Adrenal gland (tissue), 12 donors: Measurements from ENCODE around the gene REPS1. TPM values are rescaled to one million over a fixed set of nuclear protein-coding genes. Genes with fewer than 3 reads are reported as not detected.

Experiments
- DNase-seq, 7 donors: peaks; one replicate each; pipeline ENCODE4 v3.0.0-alpha.2; 2019 to 2020
- H3K27ac ChIP-seq, 5 donors: fragments of 200-600 bp; sonication (generic) in 4 of 5; 1 replicate in 3 of 5; 2 replicates in 2 of 5; pipeline versions ENCODE4 v1.5.1 to v1.8.0; 2016 to 2020; ENCODE audit warnings: mild to moderate bottlenecking in 1 of 5
- H3K27me3 ChIP-seq: fragments of 200-600 bp; 2 replicates; pipeline ENCODE4 v1.8.0; 2021
- H3K36me3 ChIP-seq, 2 donors: fragments of 200-600 bp; replicated peaks in 1 of 2; 1 replicate in 1 of 2; 2 replicates in 1 of 2; pipeline versions ENCODE4 v1.5.1 to v1.8.0; 2018 to 2022
- H3K4me1 ChIP-seq, 2 donors: fragments of 200-600 bp; replicated peaks in 1 of 2; 1 replicate in 1 of 2; 2 replicates in 1 of 2; pipeline versions ENCODE4 v1.5.1 to v1.8.0; 2018 to 2021
- H3K4me3 ChIP-seq, 4 donors: fragments of 200-600 bp; sonication (generic) in 3 of 4; one replicate each; pipeline ENCODE4 v1.5.1; 2016 to 2018
- H3K9me3 ChIP-seq, 3 donors: fragments of 200-600 bp; sonication (generic) in 1 of 3; replicated peaks in 1 of 3; 1 replicate in 2 of 3; 2 replicates in 1 of 3; pipeline versions ENCODE4 v1.5.1 to v1.8.0; 2016 to 2021
- CTCF ChIP-seq, 6 experiments: fragments of 450-650 bp in 4 of 6; fragments of 200-600 bp in 2 of 6; sonication (generic) in 1 of 6; IDR thresholded peaks; 1 replicate in 5 of 6; 2 replicates in 1 of 6; pipeline versions ENCODE4 v1.5.1 to v1.8.0; 2016 to 2021; ENCODE audit warnings: antibody characterized with exemption in 6 of 6, mild to moderate bottlenecking in 2 of 6, moderate library complexity in 1 of 6
- POLR2A ChIP-seq, 2 donors: fragments of 450-650 bp; IDR thresholded peaks; one replicate each; pipeline ENCODE4 v1.6.1; 2017; ENCODE audit warnings: antibody characterized with exemption in 2 of 2, mild to moderate bottlenecking in 2 of 2, moderate library complexity in 1 of 2
- WGBS, 4 donors: extraction: QIAGEN DNeasy Blood & Tissue Kit in 2 of 4; methylation state at CpG; one replicate each; pipeline versions ENCODE4 v1.1.5 to v1.1.7; 2013 to 2017; 5-methylcytosine and 5-hydroxymethylcytosine counted together
- intact Hi-C, 2 donors: fragments of 100-400 bp; cut with DNase I; formaldehyde crosslinking; loops; one replicate each; pipeline versions ENCODE4 v1.14.1 to v1.15.0; 2022 to 2023
- polyA plus RNA-seq, 3 donors: library from polyadenylated mRNA; stranded (reverse); fragments of 200-250 nt in 2 of 3; fragments of 350-450 nt in 1 of 3; fragmentation: Illumina TruSeq in 1 of 3; extraction: RNeasy Lipid Tissue Mini Kit (QIAGEN cat#74804) in 1 of 3; gene quantifications; one replicate each; pipeline ENCODE4 v1.2.3, GENCODE V29; 2013 to 2014
- total RNA-seq, 9 donors: library from RNA; depleted of rRNA in 4 of 9; stranded (reverse); fragments of >200 nt in 4 of 9; fragments of 120-200 nt in 1 of 9; fragmentation: NEBNext Ultra II Directional in 1 of 9; extraction: Animal tissue kit (Norgen Biotek cat#: 25700) in 1 of 9; gene quantifications; one replicate each; pipeline versions ENCODE4 v1.1.0 to v1.2.4, GENCODE V29; 2013 to 2023
- donor health status: healthy with polysubstance abuse.
- donor health status: Bipolar disorder and iron deficiency.
- donor health status: DM: yes; HTN: yes; CAD: no.
- donor health status: DM: no; HTN: no; CAD: no.
- donor health status: DM: no; HTN: no; CAD: no.
- donor health status: DM: yes; HTN: yes; CAD: no.

REPS1 gene
- total and polyA plus RNA-seq, 12 donors, result 19.1 to 36.8 (median 26.4) TPM

GRCh38 chr6:138857775-138858174 lies 130.3 kb downstream of the REPS1 start:
- DNase-seq, result no peak
- Histone ChIP-seq H3K9me3 (no peaks in the 10 kb centered on the region), H3K27me3 (no peaks in the 10 kb centered on the region), H3K36me3 (no peaks in the 10 kb centered on the region), H3K4me1 (no peaks in the 10 kb centered on the region), H3K4me3 (no peak overlapping the region), H3K27ac (no peak overlapping the region)
- 60 to 73% (median 71%) methylated on average over 10 of the region's 10 CpGs for WGBS, 4 donors
- intact Hi-C loops, result no loop called here
- no peak for TF ChIP-seq CTCF (IDR thresholded peaks at IDR 0.05)
- TF ChIP-seq POLR2A (IDR thresholded peaks at IDR 0.05), result no peak

- intact Hi-C loops, result no loop called here
- Histone ChIP-seq H3K4me1 (no peaks in the 10 kb centered on the region), H3K4me3 (no peak overlapping the region), H3K27ac (no peak overlapping the region), H3K9me3 (no peaks in the 10 kb centered on the region), H3K27me3 (no peaks in the 10 kb centered on the region), H3K36me3 (no peaks in the 10 kb centered on the region)
- 73 to 85% (median 81%) methylated on average over 6 of the region's 6 CpGs for WGBS, 4 donors
- TF ChIP-seq POLR2A (IDR thresholded peaks at IDR 0.05), result no peak
- no peak for TF ChIP-seq CTCF (IDR thresholded peaks at IDR 0.05)
- DNase-seq, result no peak
Observed at GRCh38 chr6:138856654-138857053, 131.4 kb downstream of the REPS1 start.

Other genes with a start within 250 kb of the REPS1 start
- 10 to 100 TPM; 24.1 to 70.0 (median 45.8) TPM for gene CCDC28A, start 214.5 kb downstream of the REPS1 start, total RNA-seq
- 10 to 100 TPM; 34.0 to 42.4 (median 36.0) TPM for gene CCDC28A, start 214.5 kb downstream of the REPS1 start, polyA plus RNA-seq
- under 1 TPM in 5 of 9 donors, not detected in 4; 0.06 to 0.39 (median 0.19) TPM for gene ECT2L, start 192.2 kb downstream of the REPS1 start, total RNA-seq
- 1 to 10 TPM in 1 of 3 donors, under 1 TPM in 2; 0.07 to 1.3 (median 0.20) TPM for gene ECT2L, start 192.2 kb downstream of the REPS1 start, polyA plus RNA-seq
- gene ABRACL, start 40.5 kb upstream of the REPS1 start, total RNA-seq, result 10 to 100 TPM in 1 of 9 donors, 1 to 10 TPM in 8; 4.8 to 11.1 (median 8.0) TPM
- 10 to 100 TPM; 10.7 to 14.7 (median 11.6) TPM for gene ABRACL, start 40.5 kb upstream of the REPS1 start, polyA plus RNA-seq
- 10 to 100 TPM in 8 of 9 donors, 1 to 10 TPM in 1; 7.8 to 30.0 (median 24.2) TPM for gene HECA, start 146.8 kb upstream of the REPS1 start, total RNA-seq
- gene HECA, start 146.8 kb upstream of the REPS1 start, polyA plus RNA-seq, result 10 to 100 TPM in 1 of 3 donors, 1 to 10 TPM in 2; 6.5 to 10.0 (median 7.5) TPM